Spleen (tissue), 11 donors: ENCODE data around the gene GGNBP2. TPM values are rescaled to one million over a fixed set of nuclear protein-coding genes. Genes with fewer than 3 reads are reported as not detected.
"Not testable (repeated sequence)": the region's sequence is repeated elsewhere in the genome, so short reads cannot be mapped to it uniquely, and the experiment has no call there.

Experiments used
- DNase-seq: peaks from one replicate; pipeline ENCODE4 v3.0.0-alpha.2; 2020
- H3K27ac ChIP-seq, 8 donors: fragments of 200-600 bp; sonication (generic) in 7 of 8; 1 replicate in 4 of 8; 2 replicates in 4 of 8; pipeline versions ENCODE4 v1.5.0 to v1.8.0; 2016 to 2021; ENCODE audit warnings: inconsistent platforms in 4 of 8, mild to moderate bottlenecking in 4 of 8, moderate library complexity in 1 of 8
- H3K27me3 ChIP-seq, 7 donors: fragments of 200-600 bp; sonication (generic) in 6 of 7; replicated peaks in 1 of 7; 1 replicate in 4 of 7; 2 replicates in 3 of 7; pipeline versions ENCODE4 v1.5.0 to v1.8.0; 2016 to 2021; ENCODE audit warnings: inconsistent platforms in 3 of 7, mild to moderate bottlenecking in 1 of 7
- H3K36me3 ChIP-seq, 6 donors: fragments of 200-600 bp; sonication (generic) in 5 of 6; 1 replicate in 4 of 6; 2 replicates in 2 of 6; pipeline versions ENCODE4 v1.5.0 to v1.8.0; 2016 to 2021; ENCODE audit warnings: inconsistent platforms in 2 of 6
- H3K4me1 ChIP-seq, 6 donors: fragments of 200-600 bp; sonication (generic) in 5 of 6; 1 replicate in 3 of 6; 2 replicates in 3 of 6; pipeline versions ENCODE4 v1.5.0 to v1.8.0; 2016 to 2021; ENCODE audit warnings: inconsistent platforms in 3 of 6
- H3K4me3 ChIP-seq, 8 donors: fragments of 200-600 bp; sonication (generic) in 7 of 8; 1 replicate in 4 of 8; 2 replicates in 4 of 8; pipeline versions ENCODE4 v1.5.0 to v1.8.0; 2016 to 2021; ENCODE audit warnings: inconsistent platforms in 4 of 8, mild to moderate bottlenecking in 4 of 8, moderate library complexity in 2 of 8
- H3K9me3 ChIP-seq, 8 donors: fragments of 200-600 bp; sonication (generic) in 7 of 8; 1 replicate in 4 of 8; 2 replicates in 4 of 8; pipeline versions ENCODE4 v1.5.0 to v1.8.0; 2016 to 2021; ENCODE audit warnings: inconsistent platforms in 4 of 8
- CTCF ChIP-seq, 11 experiments: fragments of 200-600 bp in 7 of 11; fragments of 450-650 bp in 4 of 11; sonication (generic) in 4 of 11; IDR thresholded peaks in 8 of 11; conservative IDR thresholded peaks in 3 of 11; 1 replicate in 7 of 11; 2 replicates in 4 of 11; pipeline versions ENCODE4 v1.4.0 to v1.8.0; 2016 to 2021; ENCODE audit warnings: antibody characterized with exemption in 11 of 11, inconsistent platforms in 4 of 11, mild to moderate bottlenecking in 1 of 11
- POLR2A ChIP-seq, 3 donors: fragments of 450-650 bp; IDR thresholded peaks; one replicate each; pipeline ENCODE4 v1.5.1; 2017; ENCODE audit warnings: antibody characterized with exemption in 3 of 3, mild to moderate bottlenecking in 1 of 3
- POLR2AphosphoS5 ChIP-seq, 3 donors: sonication (generic); formaldehyde crosslinking; IDR thresholded peaks; one replicate each; pipeline ENCODE4 v1.5.1; 2017; ENCODE audit warnings: antibody characterized with exemption in 3 of 3
- WGBS, 5 donors: extraction: QIAGEN DNeasy Blood & Tissue Kit in 3 of 5; methylation state at CpG; one replicate each; pipeline versions ENCODE4 v1.1.5 to v1.1.7; 2013 to 2018; 5-methylcytosine and 5-hydroxymethylcytosine counted together
- intact Hi-C: fragments of 100-400 bp; cut with DNase I; formaldehyde crosslinking; loops from one replicate; pipeline ENCODE4 v1.15.0; 2023; ENCODE audit warnings: low total_unique reads
- polyA plus RNA-seq, 3 donors: library from polyadenylated mRNA; stranded (reverse); fragments of 200-250 nt; gene quantifications; one replicate each; pipeline ENCODE4 v1.2.1, GENCODE V29; 2013
- total RNA-seq, 7 donors: library from RNA; depleted of rRNA in 3 of 7; stranded (reverse); fragments of >200 nt in 3 of 7; fragmentation: NEBNext Ultra II Directional in 4 of 7; extraction: Animal tissue kit (Norgen Biotek cat#: 25700) in 4 of 7; gene quantifications; one replicate each; pipeline versions ENCODE4 v1.1.0 to v1.2.1, GENCODE V29; 2016 to 2021
- donor health status: healthy with polysubstance abuse.
- donor health status: DM: no; HTN: no; CAD: no; lungs with moderate emphysema.
- donor health status: DM: no; HTN: no; CAD: no.
- donor health status: Bipolar disorder and iron deficiency.
- donor health status: healthy.
- donor health status: DM: no; HTN: no; CAD: no.
- donor health status: DM: yes; HTN: yes; CAD: no.

The GGNBP2 gene
- total and polyA plus RNA-seq, 10 donors, result 60.8 to 123 (median 88.5) TPM

GRCh38 chr17:36601303-36602029 is 56.7 kb downstream of the GGNBP2 start, which contains the start of gene MRM1:
Gene MRM1 (plus strand): TSS chr17:36601583. CDS start chr17:36601811, 228 bp downstream.
- H3K9me3 ChIP-seq, result no peaks in the 10 kb centered on the region
- DNase-seq, result peak; percentile 97
- H3K27me3 ChIP-seq, result no peaks in the 10 kb centered on the region
- peak in 1 of 11 experiments; percentile 14 for TF ChIP-seq CTCF (IDR thresholded peaks at IDR 0.05 in 8 of 11, conservative IDR thresholded peaks at IDR 0.05 in 3 of 11)
- peak in 2 of 3 donors; percentile 49 to 63 for TF ChIP-seq POLR2A (IDR thresholded peaks at IDR 0.05)
- peak; percentile 94 to 98 (median 97) for TF ChIP-seq POLR2AphosphoS5 (IDR thresholded peaks at IDR 0.05)
- peak within 1 kb of the TSS; percentile 66 to 90 (median 88) for H3K27ac ChIP-seq
- intact Hi-C loops, result no loop called here
- H3K4me3 ChIP-seq, result peak within 1 kb of the TSS; percentile 85 to 100 (median 97)
- 0 to 1% (median 0%) methylated on average over 17 to 60 of the region's 60 CpGs for WGBS, 5 donors
- H3K36me3 ChIP-seq, result no peaks in the 10 kb centered on the region
- H3K4me1 ChIP-seq, result peaks cover 11 to 56% (median 35%) of the 10 kb centered on the region in 6 donors

GRCh38 chr17:36602030-36602748 is 57.5 kb downstream of the GGNBP2 start:
- peak overlapping the region; percentile 66 to 90 (median 88) for H3K27ac ChIP-seq
- no peaks in the 10 kb centered on the region for H3K27me3 ChIP-seq
- H3K36me3 ChIP-seq, result no peaks in the 10 kb centered on the region
- intact Hi-C loops, result no loop called here
- H3K4me3 ChIP-seq, result peak overlapping the region; percentile 85 to 100 (median 97)
- WGBS, 5 donors, result 1 to 2% (median 2%) methylated on average over 28 to 38 of the region's 38 CpGs
- no peaks in the 10 kb centered on the region for H3K9me3 ChIP-seq
- peaks cover 11 to 56% (median 35%) of the 10 kb centered on the region in 6 donors for H3K4me1 ChIP-seq
- DNase-seq, result peak; percentile 80
- no peak for TF ChIP-seq POLR2AphosphoS5 (IDR thresholded peaks at IDR 0.05)
- TF ChIP-seq POLR2A (IDR thresholded peaks at IDR 0.05), result no peak
- TF ChIP-seq CTCF (IDR thresholded peaks at IDR 0.05 in 8 of 11, conservative IDR thresholded peaks at IDR 0.05 in 3 of 11), result no peak

- TF ChIP-seq CTCF (IDR thresholded peaks at IDR 0.05 in 8 of 11, conservative IDR thresholded peaks at IDR 0.05 in 3 of 11) (peak; percentile 55 to 89 (median 75)), POLR2A (IDR thresholded peaks at IDR 0.05) (no peak)
- intact Hi-C loops, result no loop called here
- peak overlapping the region; percentile 85 to 100 (median 97) for H3K4me3 ChIP-seq
- 5 to 8% (median 7%) methylated on average over 5 of the region's 5 CpGs for WGBS, 5 donors
- H3K9me3 ChIP-seq, result no peaks in the 10 kb centered on the region
- peak; percentile 28 for DNase-seq
- H3K27ac ChIP-seq, result no peak overlapping the region
- H3K4me1 ChIP-seq, result peaks cover 11 to 56% (median 35%) of the 10 kb centered on the region in 6 donors
- peaks cover 0 to 7% (median 3%) of the 10 kb centered on the region in 6 donors for H3K36me3 ChIP-seq
- H3K27me3 ChIP-seq, result no peaks in the 10 kb centered on the region
Observed at GRCh38 chr17:36602924-36603384, 58.2 kb downstream of the GGNBP2 start.

GRCh38 chr17:36605028-36605427 is 60.3 kb downstream of the GGNBP2 start:
- DNase-seq, H3K4me3 ChIP-seq, H3K27me3 ChIP-seq, H3K27ac ChIP-seq, intact Hi-C loops, H3K9me3 ChIP-seq: not testable (repeated sequence)
- H3K36me3 ChIP-seq, result peaks cover 0 to 17% (median 3%) of the 10 kb centered on the region in 6 donors
- 93 to 100% (median 97%) methylated on average over 5 of the region's 5 CpGs for WGBS, 5 donors
- peaks cover 11 to 68% (median 42%) of the 10 kb centered on the region in 6 donors for H3K4me1 ChIP-seq
